IMR-90 (cell line): ENCODE results near the gene EFEMP1.

ENCODE experiments used
- CEBPB ChIP-seq: IDR thresholded peaks from 2 replicates; pipeline ENCODE4 v1.6.1; 2012; ENCODE audit warnings: low read depth, low read length, improper control_type of control experiment
- FOS ChIP-seq: fragments of 150-350 bp; IDR thresholded peaks from 2 replicates; pipeline ENCODE4 v1.6.1; 2016; ENCODE audit warnings: low read depth, low read length
- TF ChIP-seq, protein P1 (sequence below): conservative IDR thresholded peaks from 2 replicates; pipeline ENCODE4 v1.5.1; 2012; ENCODE audit warnings: mild to moderate bottlenecking, low read depth, low read length, improper control_type of control experiment
- TF ChIP-seq, protein P2 (sequence below): fragments of 150-350 bp; IDR thresholded peaks from 2 replicates; pipeline ENCODE4 v1.6.1; 2017; ENCODE audit warnings: mild to moderate bottlenecking, antibody characterized with exemption, low read length, low read depth

- TF ChIP-seq, protein P1, sequence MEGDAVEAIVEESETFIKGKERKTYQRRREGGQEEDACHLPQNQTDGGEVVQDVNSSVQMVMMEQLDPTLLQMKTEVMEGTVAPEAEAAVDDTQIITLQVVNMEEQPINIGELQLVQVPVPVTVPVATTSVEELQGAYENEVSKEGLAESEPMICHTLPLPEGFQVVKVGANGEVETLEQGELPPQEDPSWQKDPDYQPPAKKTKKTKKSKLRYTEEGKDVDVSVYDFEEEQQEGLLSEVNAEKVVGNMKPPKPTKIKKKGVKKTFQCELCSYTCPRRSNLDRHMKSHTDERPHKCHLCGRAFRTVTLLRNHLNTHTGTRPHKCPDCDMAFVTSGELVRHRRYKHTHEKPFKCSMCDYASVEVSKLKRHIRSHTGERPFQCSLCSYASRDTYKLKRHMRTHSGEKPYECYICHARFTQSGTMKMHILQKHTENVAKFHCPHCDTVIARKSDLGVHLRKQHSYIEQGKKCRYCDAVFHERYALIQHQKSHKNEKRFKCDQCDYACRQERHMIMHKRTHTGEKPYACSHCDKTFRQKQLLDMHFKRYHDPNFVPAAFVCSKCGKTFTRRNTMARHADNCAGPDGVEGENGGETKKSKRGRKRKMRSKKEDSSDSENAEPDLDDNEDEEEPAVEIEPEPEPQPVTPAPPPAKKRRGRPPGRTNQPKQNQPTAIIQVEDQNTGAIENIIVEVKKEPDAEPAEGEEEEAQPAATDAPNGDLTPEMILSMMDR, result no peak
- peak; percentile 98 for TF ChIP-seq CEBPB
- TF ChIP-seq, protein P2, sequence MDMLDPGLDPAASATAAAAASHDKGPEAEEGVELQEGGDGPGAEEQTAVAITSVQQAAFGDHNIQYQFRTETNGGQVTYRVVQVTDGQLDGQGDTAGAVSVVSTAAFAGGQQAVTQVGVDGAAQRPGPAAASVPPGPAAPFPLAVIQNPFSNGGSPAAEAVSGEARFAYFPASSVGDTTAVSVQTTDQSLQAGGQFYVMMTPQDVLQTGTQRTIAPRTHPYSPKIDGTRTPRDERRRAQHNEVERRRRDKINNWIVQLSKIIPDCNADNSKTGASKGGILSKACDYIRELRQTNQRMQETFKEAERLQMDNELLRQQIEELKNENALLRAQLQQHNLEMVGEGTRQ, result peak; percentile 81
- TF ChIP-seq FOS, result peak; percentile 98
Observed at GRCh38 chr2:55885127-55885943, 38.2 kb downstream of the EFEMP1 start.
